Inferior parietal cortex (tissue), 1 donor: ENCODE data around the gene WRNIP1.
"Not testable (repeated sequence)": the region's sequence is repeated elsewhere in the genome, so short reads cannot be mapped to it uniquely, and the experiment has no call there.

Experiments
- DNase-seq: peaks from one replicate; pipeline ENCODE4 v3.0.0-alpha.2; 2016; ENCODE audit errors: extremely low spot score

WRNIP1 gene

GRCh38 chr6:2741756-2742155 lies 23.4 kb upstream of the WRNIP1 start:
- no peak for DNase-seq

- no peak for DNase-seq
Measured at GRCh38 chr6:2743280-2744208, 21.6 kb upstream of the WRNIP1 start.

GRCh38 chr6:2744209-2744771 lies 20.9 kb upstream of the WRNIP1 start:
- DNase-seq = no peak

GRCh38 chr6:2744778-2745177 lies 20.4 kb upstream of the WRNIP1 start:
- DNase-seq = no peak

GRCh38 chr6:2745246-2745645 lies 19.9 kb upstream of the WRNIP1 start:
- DNase-seq = no peak

GRCh38 chr6:2746557-2747061 lies 18.6 kb upstream of the WRNIP1 start:
- DNase-seq = no peak

- DNase-seq = no peak
Measured at GRCh38 chr6:2748183-2748582, 17.0 kb upstream of the WRNIP1 start.

- DNase-seq = peak; percentile 91
Measured at GRCh38 chr6:2749969-2750600, 15.1 kb upstream of the WRNIP1 start.

- no peak for DNase-seq
Measured at GRCh38 chr6:2750832-2751231, 14.4 kb upstream of the WRNIP1 start, which contains the start of gene MYLK4. MYLK4 (minus strand) TSS chr6:2750922; CDS start chr6:2749294, 1,628 bp downstream.

GRCh38 chr6:2751871-2752270 lies 13.3 kb upstream of the WRNIP1 start:
- DNase-seq = no peak

GRCh38 chr6:2752477-2753109 lies 12.6 kb upstream of the WRNIP1 start:
- DNase-seq = no peak

- no peak for DNase-seq
Measured at GRCh38 chr6:2753110-2753489, 12.1 kb upstream of the WRNIP1 start.

GRCh38 chr6:2753743-2754142 lies 11.4 kb upstream of the WRNIP1 start:
- DNase-seq = no peak

GRCh38 chr6:2754393-2754792 lies 10.8 kb upstream of the WRNIP1 start:
- no peak for DNase-seq

GRCh38 chr6:2754911-2755310 lies 10.3 kb upstream of the WRNIP1 start:
- no peak for DNase-seq

GRCh38 chr6:2755456-2755855 lies 9.7 kb upstream of the WRNIP1 start:
- no peak for DNase-seq

GRCh38 chr6:2756241-2756640 lies 9.0 kb upstream of the WRNIP1 start:
- no peak for DNase-seq

GRCh38 chr6:2756687-2757224 lies 8.4 kb upstream of the WRNIP1 start:
- no peak for DNase-seq

- no peak for DNase-seq
Measured at GRCh38 chr6:2758980-2759379, 6.2 kb upstream of the WRNIP1 start.

GRCh38 chr6:2760882-2761842 lies 4.0 kb upstream of the WRNIP1 start:
- DNase-seq = no peak

GRCh38 chr6:2762868-2763267 lies 2.3 kb upstream of the WRNIP1 start:
- DNase-seq = not testable (repeated sequence)
